ENCODE data around the gene DNPH1. TPM values are rescaled to one million over a fixed set of nuclear protein-coding genes. Genes with fewer than 3 reads are reported as not detected.

DNPH1 gene
- polyA plus RNA-seq, 3 donors: 31.9 to 55.4 (median 42.7) TPM

- 14% methylated on average over 47 of the region's 47 CpGs for WGBS (ENCODE audit: insufficient coverage)
- Histone ChIP-seq H3K36me3 (replicated peaks in 1 of 2; ENCODE audit: control insufficient read depth in 1 of 2, insufficient read depth in 2 of 2, low read length in 2 of 2) (no peaks in the 10 kb centered on the region), H3K27me3 (ENCODE audit: control insufficient read depth in 2 of 2, insufficient read depth in 2 of 2, low read length in 2 of 2) (peaks cover 49 to 68% of the 10 kb centered on the region in 2 donors), H3K9me3 (replicated peaks in 1 of 2; ENCODE audit: control insufficient read depth in 1 of 2, insufficient read depth in 1 of 2, low read length in 2 of 2) (peaks cover 0 to 6% of the 10 kb centered on the region in 2 donors), H3K27ac (ENCODE audit: low read depth in 1 of 2, low read length in 2 of 2) (no peak within 1 kb of the TSS), H3K4me3 (replicated peaks in 1 of 3; ENCODE audit: low read depth in 2 of 3, low read length in 3 of 3) (no peak within 1 kb of the TSS), H3K4me1 (ENCODE audit: control insufficient read depth in 1 of 2, insufficient read depth in 2 of 2, low read length in 2 of 2) (peaks cover 13 to 19% of the 10 kb centered on the region in 2 donors), H2AFZ (ENCODE audit: insufficient read depth, low read depth, low read length, poor library complexity, severe bottlenecking) (no peak within 1 kb of the TSS), H4K20me1 (ENCODE audit: insufficient read depth, low read length) (no peaks in the 10 kb centered on the region), H3K4me2 (replicated peaks; ENCODE audit: extremely low read depth, low read length, poor library complexity, severe bottlenecking) (no peak within 1 kb of the TSS), H3K79me2 (ENCODE audit: insufficient read depth, low read length) (no peaks in the 10 kb centered on the region), H3K9ac (ENCODE audit: insufficient read depth, low read length, poor library complexity, severe bottlenecking) (no peak within 1 kb of the TSS)
- intact Hi-C loops (cut with micrococcal nuclease): loop anchor here in 1 of 2 donors (10.0 kb wide), 1 partner anchor 68 kb away; the partner anchor contains the start of gene SRF
- DNase-seq: no peak
- Mint-ChIP-seq H3K9me3 (peaks cover 4 to 12% (median 8%) of the 10 kb centered on the region in 7 donors), H3K36me3 (no peaks in the 10 kb centered on the region), H3K27me3 (ENCODE audit: low read depth in 3 of 3) (peaks cover 20 to 26% (median 25%) of the 10 kb centered on the region in 3 donors), H3K4me1 (peaks cover 18% of the 10 kb centered on the region), H3K27ac (no peak within 1 kb of the TSS), H3K4me3 (no peak within 1 kb of the TSS)
- TF ChIP-seq CTCF (IDR thresholded peaks at IDR 0.05): no peak
Measured at GRCh38 chr6:43242908-43243663, 13.8 kb upstream of the DNPH1 start, which contains the start of gene TTBK1. TSS of gene TTBK1 (plus strand) at chr6:43243481. CDS start at chr6:43246661, 3,180 bp downstream.

- Histone ChIP-seq H3K27me3 (ENCODE audit: control insufficient read depth in 2 of 2, insufficient read depth in 2 of 2, low read length in 2 of 2) (peaks cover 52 to 71% of the 10 kb centered on the region in 2 donors), H3K27ac (ENCODE audit: low read depth in 1 of 2, low read length in 2 of 2) (no peak overlapping the region), H3K4me2 (replicated peaks; ENCODE audit: extremely low read depth, low read length, poor library complexity, severe bottlenecking) (no peak overlapping the region), H3K9ac (ENCODE audit: insufficient read depth, low read length, poor library complexity, severe bottlenecking) (no peak overlapping the region), H3K4me3 (replicated peaks in 1 of 3; ENCODE audit: low read depth in 2 of 3, low read length in 3 of 3) (no peak overlapping the region), H3K36me3 (replicated peaks in 1 of 2; ENCODE audit: control insufficient read depth in 1 of 2, insufficient read depth in 2 of 2, low read length in 2 of 2) (no peaks in the 10 kb centered on the region), H3K4me1 (ENCODE audit: control insufficient read depth in 1 of 2, insufficient read depth in 2 of 2, low read length in 2 of 2) (peaks cover under 1 to 3% of the 10 kb centered on the region in 2 donors), H3K79me2 (ENCODE audit: insufficient read depth, low read length) (no peaks in the 10 kb centered on the region), H4K20me1 (ENCODE audit: insufficient read depth, low read length) (no peaks in the 10 kb centered on the region), H2AFZ (ENCODE audit: insufficient read depth, low read depth, low read length, poor library complexity, severe bottlenecking) (no peak overlapping the region), H3K9me3 (replicated peaks in 1 of 2; ENCODE audit: control insufficient read depth in 1 of 2, insufficient read depth in 1 of 2, low read length in 2 of 2) (peaks cover 0 to 6% of the 10 kb centered on the region in 2 donors)
- Mint-ChIP-seq H3K4me1 (peaks cover 4% of the 10 kb centered on the region), H3K27ac (no peak overlapping the region), H3K9me3 (peaks cover 4 to 10% (median 8%) of the 10 kb centered on the region in 7 donors), H3K4me3 (peak overlapping the region in 1 of 2 donors; percentile 58), H3K27me3 (ENCODE audit: low read depth in 3 of 3) (peaks cover 16 to 28% (median 20%) of the 10 kb centered on the region in 3 donors), H3K36me3 (no peaks in the 10 kb centered on the region)
- no peak for TF ChIP-seq CTCF (IDR thresholded peaks at IDR 0.05)
- no peak for DNase-seq
- intact Hi-C loops (cut with micrococcal nuclease): loop anchor here in 1 of 2 donors (10.0 kb wide), 1 partner anchor 67 kb away; the partner anchor contains the start of gene SRF
- 66% methylated on average over 2 of the region's 2 CpGs for WGBS (ENCODE audit: insufficient coverage)
Measured at GRCh38 chr6:43241446-43241845, 12.2 kb upstream of the DNPH1 start.
